ENCODE data around the gene FAM47E. TPM values are rescaled to one million over a fixed set of nuclear protein-coding genes. Genes with fewer than 3 reads are reported as not detected.
"Not testable (repeated sequence)": the region's sequence is repeated elsewhere in the genome, so short reads cannot be mapped to it uniquely, and the experiment has no call there.

Gene FAM47E
- total and polyA plus RNA-seq, 2 of the 13 experiments (the other 11 are each of a cell fraction or from before 2014, with no cell fraction given): 0.33 to 0.66 TPM

GRCh38 chr4:76280488-76281441 lies 29.2 kb downstream of the FAM47E start:
- no peak overlapping the region for H2AFZ ChIP-seq (ENCODE audit: low read length)
- H3K27ac ChIP-seq (ENCODE audit: extremely low read length, insufficient read depth, low read length): no peak overlapping the region
- H3K9ac ChIP-seq (ENCODE audit: insufficient read depth, low read depth, low read length): peak overlapping the region; percentile 3; the same call in 1 of the 2 replicates
- ATAC-seq: peak; percentile 80
- H3K4me1 ChIP-seq (ENCODE audit: insufficient read depth, low read length): peaks cover 38% of the 10 kb centered on the region
- no peaks in the 10 kb centered on the region for H3K36me3 ChIP-seq (replicated peaks in 1 of 2; ENCODE audit: control insufficient read depth in 1 of 2, insufficient read depth in 2 of 2, low read length in 2 of 2)
- POLR2A ChIA-PET: interaction anchor here (0.9 to 1.1 kb wide), 3 partner anchors 8 to 26 kb away, joined by 3 to 4 read pairs (median 3); no protein-coding TSS in a partner anchor
- CTCF ChIA-PET (ENCODE audit: low intra/inter-chr PET ratio, low total read pairs): no interaction called here
- intact Hi-C loops (cut with micrococcal nuclease; ENCODE audit: unreplicated experiment) (no loop called here), in situ Hi-C loops (cut with HindIII; ENCODE audit: extremely low pct_ligation_motif_present, low pct_unique_long_range_greater_than_20kb) (no loop called here)
- WGBS (ENCODE audit: low lambda C conversion rate): 8% methylated on average over 6 of the region's 6 CpGs
- H3K27me3 ChIP-seq (ENCODE audit: control insufficient read depth in 1 of 2, insufficient read depth in 2 of 2, low read length in 2 of 2): no peaks in the 10 kb centered on the region; a peak in 1 of 5 replicates
- no peaks in the 10 kb centered on the region for H3K9me3 ChIP-seq (ENCODE audit: low read length)
- H4K20me1 ChIP-seq (ENCODE audit: insufficient read depth, low read length): no peaks in the 10 kb centered on the region
- H3K4me2 ChIP-seq (ENCODE audit: low read depth, low read length): peak overlapping the region; percentile 49; the same call in 1 of the 2 replicates
- BruUV-seq (replicated peaks): no TSS peak
- no peak overlapping the region for H3K4me3 ChIP-seq (replicated peaks in 1 of 3; ENCODE audit: insufficient read depth in 1 of 3, low read depth in 2 of 3, low read length in 3 of 3)
- FAIRE-seq: no peak
- no peaks in the 10 kb centered on the region for H3K79me2 ChIP-seq (ENCODE audit: insufficient read depth, low read length)
- no peak for DNase-seq (ENCODE audit: low spot score)
- TF ChIP-seq ZNF263 (CRISPR knock-in tag; IDR thresholded peaks at IDR 0.05) (no peak), ZBTB7B (CRISPR knock-in tag; IDR thresholded peaks at IDR 0.05) (no peak), DR1 (CRISPR knock-in tag; IDR thresholded peaks at IDR 0.05) (no peak)

- FAIRE-seq; H3K27ac ChIP-seq (ENCODE audit: extremely low read length, insufficient read depth, low read length); H3K79me2 ChIP-seq (ENCODE audit: insufficient read depth, low read length); H3K4me3 ChIP-seq (replicated peaks in 1 of 3; ENCODE audit: insufficient read depth in 1 of 3, low read depth in 2 of 3, low read length in 3 of 3); intact Hi-C loops (cut with micrococcal nuclease; ENCODE audit: unreplicated experiment); H3K9ac ChIP-seq (ENCODE audit: insufficient read depth, low read depth, low read length); ATAC-seq; H3K4me2 ChIP-seq (ENCODE audit: low read depth, low read length); BruUV-seq (replicated peaks); CTCF ChIA-PET (ENCODE audit: low intra/inter-chr PET ratio, low total read pairs); H3K9me3 ChIP-seq (ENCODE audit: low read length); H3K27me3 ChIP-seq (ENCODE audit: control insufficient read depth in 1 of 2, insufficient read depth in 2 of 2, low read length in 2 of 2); H4K20me1 ChIP-seq (ENCODE audit: insufficient read depth, low read length); DNase-seq (ENCODE audit: low spot score); in situ Hi-C loops (cut with HindIII; ENCODE audit: extremely low pct_ligation_motif_present, low pct_unique_long_range_greater_than_20kb); H3K36me3 ChIP-seq (replicated peaks in 1 of 2; ENCODE audit: control insufficient read depth in 1 of 2, insufficient read depth in 2 of 2, low read length in 2 of 2); H2AFZ ChIP-seq (ENCODE audit: low read length): not testable (repeated sequence)
- POLR2A ChIA-PET: interaction anchor here (0.9 to 1.1 kb wide), 3 partner anchors 9 to 26 kb away, joined by 3 to 4 read pairs (median 3); no protein-coding TSS in a partner anchor
- peaks cover 31% of the 10 kb centered on the region for H3K4me1 ChIP-seq (ENCODE audit: insufficient read depth, low read length)
- 6% methylated on average over 6 of the region's 6 CpGs for WGBS (ENCODE audit: low lambda C conversion rate)
Measured at GRCh38 chr4:76281594-76281993, 30.1 kb downstream of the FAM47E start.
